Retinal pigment epithelial cell (primary cell): ENCODE results near the gene MEIS1.

Source experiments
- DNase-seq: peaks from one replicate; pipeline ENCODE4 v3.0.0-alpha.2; 2010; ENCODE audit warnings: low read depth
- H3K4me3 ChIP-seq: 2 replicates; pipeline ENCODE4 v1.5.1; 2011; ENCODE audit warnings: mild to moderate bottlenecking, low read length, control low read depth, moderate library complexity
- TF ChIP-seq, protein P1 (sequence below): conservative IDR thresholded peaks from 2 replicates; pipeline ENCODE4 v1.5.1; 2011; ENCODE audit warnings: low read depth, low read length, control low read depth, inconsistent platforms

Gene MEIS1

GRCh38 chr2:66521291-66521922, 86.5 kb downstream of the MEIS1 start:
- no peak overlapping the region for H3K4me3 ChIP-seq
- no peak for DNase-seq
- TF ChIP-seq, protein P1, sequence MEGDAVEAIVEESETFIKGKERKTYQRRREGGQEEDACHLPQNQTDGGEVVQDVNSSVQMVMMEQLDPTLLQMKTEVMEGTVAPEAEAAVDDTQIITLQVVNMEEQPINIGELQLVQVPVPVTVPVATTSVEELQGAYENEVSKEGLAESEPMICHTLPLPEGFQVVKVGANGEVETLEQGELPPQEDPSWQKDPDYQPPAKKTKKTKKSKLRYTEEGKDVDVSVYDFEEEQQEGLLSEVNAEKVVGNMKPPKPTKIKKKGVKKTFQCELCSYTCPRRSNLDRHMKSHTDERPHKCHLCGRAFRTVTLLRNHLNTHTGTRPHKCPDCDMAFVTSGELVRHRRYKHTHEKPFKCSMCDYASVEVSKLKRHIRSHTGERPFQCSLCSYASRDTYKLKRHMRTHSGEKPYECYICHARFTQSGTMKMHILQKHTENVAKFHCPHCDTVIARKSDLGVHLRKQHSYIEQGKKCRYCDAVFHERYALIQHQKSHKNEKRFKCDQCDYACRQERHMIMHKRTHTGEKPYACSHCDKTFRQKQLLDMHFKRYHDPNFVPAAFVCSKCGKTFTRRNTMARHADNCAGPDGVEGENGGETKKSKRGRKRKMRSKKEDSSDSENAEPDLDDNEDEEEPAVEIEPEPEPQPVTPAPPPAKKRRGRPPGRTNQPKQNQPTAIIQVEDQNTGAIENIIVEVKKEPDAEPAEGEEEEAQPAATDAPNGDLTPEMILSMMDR: no peak

- TF ChIP-seq, protein P1: no peak
- DNase-seq: no peak
- no peak overlapping the region for H3K4me3 ChIP-seq
These were observed 87.9 kb downstream of the MEIS1 start for GRCh38 chr2:66522611-66523376.

DNA sequence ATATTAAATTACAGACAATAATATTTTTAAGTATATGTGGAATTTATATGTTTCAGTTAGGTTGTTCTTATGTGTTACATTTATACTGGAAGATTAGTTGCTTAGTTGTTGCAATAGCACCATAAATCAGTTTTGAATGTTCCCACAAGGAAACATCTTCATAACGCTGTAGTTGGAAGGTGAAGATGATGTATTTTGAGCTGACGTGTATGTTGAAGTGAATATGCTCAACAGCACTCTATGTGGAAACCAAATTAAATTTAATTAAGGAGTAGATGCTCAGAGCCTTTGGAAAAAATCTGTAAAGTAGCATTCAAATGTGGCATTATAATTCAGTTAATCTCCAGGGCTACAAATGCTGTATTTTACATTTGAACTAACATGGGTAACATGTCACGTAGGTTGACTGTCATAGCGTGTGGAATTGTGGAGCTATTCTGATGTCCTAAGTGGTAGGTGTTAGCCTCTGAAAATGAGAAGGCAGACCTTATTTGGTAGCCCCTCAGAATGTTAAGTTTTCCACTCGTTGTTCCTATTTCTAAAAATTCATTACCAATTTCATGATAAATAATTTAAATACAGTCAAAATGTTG, 88.5 kb downstream of the MEIS1 start:
- H3K4me3 ChIP-seq: no peak overlapping the region
- TF ChIP-seq, protein P1: no peak
- no peak for DNase-seq

DNA sequence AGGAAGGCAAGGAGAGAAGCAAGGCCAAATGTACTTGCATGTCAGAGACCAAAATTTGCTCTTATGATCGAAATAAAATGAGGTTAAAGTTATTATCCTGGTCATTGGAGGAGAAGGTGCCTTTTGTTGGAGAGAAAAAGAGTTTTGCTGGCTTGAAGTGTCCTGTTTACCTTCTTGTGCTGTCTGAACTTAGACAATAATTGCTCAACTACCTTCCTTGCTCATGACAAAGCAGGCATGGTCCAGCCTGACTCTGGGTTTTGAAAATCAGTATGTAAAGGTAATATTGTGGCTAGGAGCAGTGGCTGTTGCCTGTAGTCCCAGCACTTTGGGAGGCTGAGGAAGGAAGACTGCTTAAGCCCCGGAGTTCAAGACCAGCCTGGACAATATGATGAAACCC, 89.1 kb downstream of the MEIS1 start:
- TF ChIP-seq, protein P1: no peak
- DNase-seq: no peak
- no peak overlapping the region for H3K4me3 ChIP-seq

- TF ChIP-seq, protein P1: no peak
- H3K4me3 ChIP-seq: no peak overlapping the region
- DNase-seq: no peak
These were observed 90.7 kb downstream of the MEIS1 start for GRCh38 chr2:66525606-66526005.

- TF ChIP-seq, protein P1: no peak
- no peak overlapping the region for H3K4me3 ChIP-seq
- DNase-seq: no peak
These were observed 91.3 kb downstream of the MEIS1 start for GRCh38 chr2:66526180-66526579.
